NCI-H1694 (cell line): ENCODE results near the gene C4orf50.

Experiments used
- DNase-seq: peaks from one replicate; lab custom pipeline; 2025; lab: John Stamatoyannopoulos, UW

C4orf50 gene

GRCh38 chr4:6043843-6044242 lies 25.6 kb upstream of the C4orf50 start:
- no peak for DNase-seq

- no peak for DNase-seq
These were observed 25.0 kb upstream of the C4orf50 start for GRCh38 chr4:6043188-6043587.

GRCh38 chr4:6042293-6043063 lies 24.2 kb upstream of the C4orf50 start:
- DNase-seq, result no peak

GRCh38 chr4:6041800-6042199 lies 23.6 kb upstream of the C4orf50 start:
- DNase-seq, result no peak

- DNase-seq, result no peak
These were observed 20.5 kb upstream of the C4orf50 start for GRCh38 chr4:6038711-6039110.

GRCh38 chr4:6035786-6036185 lies 17.6 kb upstream of the C4orf50 start:
- no peak for DNase-seq

GRCh38 chr4:6033381-6033780 lies 15.2 kb upstream of the C4orf50 start:
- no peak for DNase-seq

- peak; percentile 54 for DNase-seq
These were observed 14.3 kb upstream of the C4orf50 start for GRCh38 chr4:6032249-6033244.

GRCh38 chr4:6031846-6032245 lies 13.6 kb upstream of the C4orf50 start:
- no peak for DNase-seq

GRCh38 chr4:6030679-6031078 lies 12.4 kb upstream of the C4orf50 start:
- DNase-seq, result no peak

GRCh38 chr4:6029254-6029653 lies 11.0 kb upstream of the C4orf50 start:
- DNase-seq, result no peak

- DNase-seq, result no peak
These were observed 9.9 kb upstream of the C4orf50 start for GRCh38 chr4:6028168-6028567.

- no peak for DNase-seq
These were observed 9.2 kb upstream of the C4orf50 start for GRCh38 chr4:6027392-6027791.

- no peak for DNase-seq
These were observed 6.2 kb upstream of the C4orf50 start for GRCh38 chr4:6024313-6024960.

- DNase-seq, result no peak
These were observed 5.5 kb upstream of the C4orf50 start for GRCh38 chr4:6023731-6024130.

GRCh38 chr4:6022607-6023288 lies 4.5 kb upstream of the C4orf50 start:
- DNase-seq, result no peak

- no peak for DNase-seq
These were observed 3.8 kb upstream of the C4orf50 start for GRCh38 chr4:6021831-6022606.

GRCh38 chr4:6020613-6021012 lies 2.4 kb upstream of the C4orf50 start:
- no peak for DNase-seq

GRCh38 chr4:6019316-6020263 lies 1.4 kb upstream of the C4orf50 start:
- DNase-seq, result no peak

GRCh38 chr4:6017800-6018199 lies 431 bp downstream of the C4orf50 start:
- no peak for DNase-seq
